OCI-M2 (cell line): Measurements from ENCODE around the gene SPDYE16.
"Not testable (repeated sequence)": the region's sequence is repeated elsewhere in the genome, so short reads cannot be mapped to it uniquely, and the experiment has no call there.

Experiments
- DNase-seq: peaks from one replicate; lab custom pipeline; 2025; ENCODE audit not compliant: unreplicated experiment; lab: John Stamatoyannopoulos, UW

SPDYE16 gene

DNA sequence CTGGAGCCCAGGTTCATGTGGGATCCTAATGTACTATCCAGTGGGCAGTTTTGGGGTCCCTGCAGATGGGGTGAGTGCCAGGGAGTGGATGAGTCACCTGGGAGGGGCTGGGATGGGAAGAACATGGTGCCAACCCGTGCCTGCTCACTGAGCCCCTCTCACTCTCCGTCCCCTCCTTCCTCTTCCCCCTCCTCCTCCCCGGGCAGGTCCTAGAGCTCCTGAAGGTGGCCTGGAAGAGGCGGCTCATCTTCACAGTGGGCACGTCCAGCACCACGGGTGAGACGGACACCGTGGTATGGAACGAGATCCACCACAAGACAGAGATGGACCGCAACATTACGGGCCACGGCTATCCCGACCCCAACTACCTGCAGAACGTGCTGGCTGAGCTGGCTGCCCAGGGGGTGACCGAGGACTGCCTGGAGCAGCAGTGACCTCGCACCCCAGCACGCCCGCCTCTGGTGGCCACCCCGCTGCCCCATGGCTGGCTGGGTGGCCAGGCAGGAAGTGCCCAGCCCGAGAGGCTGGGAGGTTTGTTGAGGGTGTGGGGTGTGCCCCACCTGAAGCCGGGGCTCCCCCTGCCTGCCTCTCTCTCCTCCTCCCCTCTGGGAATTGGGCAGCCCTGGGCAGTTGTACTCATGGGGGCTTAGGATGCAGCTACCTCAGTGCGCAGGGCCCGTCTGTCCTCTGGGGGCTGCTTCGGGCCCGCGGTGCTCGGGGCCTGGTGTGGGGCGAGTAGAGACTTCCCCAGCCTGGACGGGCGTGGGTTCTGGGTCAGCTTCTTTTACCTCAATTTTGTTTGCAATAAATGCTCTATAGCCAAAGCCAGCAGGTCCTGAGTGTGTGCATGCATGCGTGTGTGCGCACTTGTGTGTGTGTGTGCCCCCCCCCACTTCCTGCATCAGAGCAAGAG, 37.7 kb downstream of the SPDYE16 start:
- no peak for DNase-seq

DNA sequence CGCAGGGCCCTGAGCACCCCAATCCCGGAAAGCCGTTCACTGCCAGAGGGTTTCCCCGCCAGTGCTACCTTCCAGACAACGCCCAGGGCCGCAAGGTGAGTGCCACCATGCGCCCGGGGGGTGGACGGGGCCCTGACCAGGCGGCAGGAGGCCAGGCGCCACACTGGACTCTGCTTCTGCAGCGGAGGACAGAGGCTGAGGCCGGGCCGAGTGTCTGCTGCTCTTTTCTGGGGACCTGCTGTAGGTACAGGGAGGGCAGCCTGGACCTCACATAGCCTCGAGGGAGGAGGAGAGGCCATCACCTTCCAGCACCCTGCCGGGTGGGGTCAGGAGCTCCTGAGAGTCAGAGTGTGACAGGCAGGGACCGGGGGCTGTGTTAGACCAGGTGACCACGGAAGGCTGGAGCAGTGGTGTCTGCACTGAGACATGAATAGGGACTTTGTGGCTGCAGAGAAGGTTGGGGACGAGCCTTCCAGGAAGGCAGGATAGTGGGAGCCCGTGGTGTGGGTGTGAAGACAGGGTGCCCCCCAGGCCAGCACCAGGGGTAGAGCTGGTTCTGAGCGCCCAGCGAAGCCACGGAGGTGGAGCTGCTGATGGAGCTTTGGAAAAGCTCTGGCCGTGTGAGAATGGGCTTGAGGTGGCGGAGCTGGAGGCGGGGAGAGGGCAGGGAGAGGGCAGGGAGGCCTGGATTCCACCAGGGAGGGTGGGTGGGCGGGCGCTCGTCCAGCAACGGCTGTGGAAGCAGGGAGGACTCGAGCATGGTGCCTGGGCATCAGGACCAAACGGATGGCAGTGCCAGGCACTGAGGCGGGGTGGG, 38.5 kb downstream of the SPDYE16 start:
- not testable (repeated sequence) for DNase-seq

DNA sequence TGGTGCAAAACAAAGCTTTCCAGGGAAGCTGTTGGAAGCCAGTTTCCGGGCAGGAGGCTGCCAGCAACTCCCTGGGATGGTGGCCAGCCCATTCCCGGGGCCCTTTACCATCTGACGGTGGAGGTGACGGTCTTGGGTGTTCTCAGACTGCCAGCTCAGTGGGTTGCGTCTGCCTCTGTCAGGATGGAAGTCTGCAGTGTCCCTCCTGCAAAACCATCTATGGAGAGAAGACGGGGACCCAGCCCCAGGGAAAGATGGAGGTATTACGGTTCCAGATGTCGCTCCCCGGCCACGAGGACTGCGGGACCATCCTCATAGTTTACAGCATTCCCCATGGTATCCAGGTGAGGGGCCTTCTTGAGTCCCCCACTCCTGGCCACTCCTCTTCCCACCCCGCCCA, 39.9 kb downstream of the SPDYE16 start:
- not testable (repeated sequence) for DNase-seq

DNA sequence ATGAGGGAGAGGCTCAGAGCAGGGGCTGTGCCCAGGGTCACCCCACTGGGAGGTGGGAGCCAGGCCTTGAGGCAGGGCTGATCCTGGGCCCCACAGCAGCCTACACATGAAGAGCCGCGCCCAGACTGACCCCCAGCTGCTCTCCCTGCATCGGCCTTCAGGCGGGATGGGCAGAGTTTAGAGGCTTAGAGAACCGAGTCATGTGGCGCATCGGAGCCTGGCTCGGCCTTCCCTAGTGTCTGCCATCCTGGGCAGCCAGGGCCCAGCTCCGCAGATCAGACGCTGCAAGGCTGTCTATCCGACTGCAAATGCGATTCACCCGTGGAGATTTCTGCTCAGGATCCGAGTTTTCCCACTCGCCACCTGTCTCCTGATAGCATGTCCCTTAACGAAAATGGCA, 40.3 kb downstream of the SPDYE16 start:
- DNase-seq = not testable (repeated sequence)

DNA sequence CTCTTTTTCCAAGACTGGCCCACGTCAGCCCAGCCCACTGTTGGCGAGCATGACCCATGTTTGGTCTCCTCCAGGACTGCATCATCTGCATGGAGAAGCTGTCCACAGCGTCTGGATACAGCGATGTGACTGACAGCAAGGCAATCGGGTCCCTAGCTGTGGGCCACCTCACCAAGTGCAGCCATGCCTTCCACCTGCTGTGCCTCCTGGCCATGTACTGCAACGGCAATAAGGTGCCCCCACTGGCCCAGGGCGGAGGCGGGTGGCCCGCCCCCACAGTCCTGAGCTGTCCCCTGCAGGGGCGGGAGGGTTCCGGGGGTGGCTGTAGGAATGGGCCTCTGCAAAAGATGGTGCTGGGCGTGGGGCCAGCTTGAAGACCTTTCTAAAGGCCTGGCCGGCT, 40.9 kb downstream of the SPDYE16 start:
- not testable (repeated sequence) for DNase-seq

DNA sequence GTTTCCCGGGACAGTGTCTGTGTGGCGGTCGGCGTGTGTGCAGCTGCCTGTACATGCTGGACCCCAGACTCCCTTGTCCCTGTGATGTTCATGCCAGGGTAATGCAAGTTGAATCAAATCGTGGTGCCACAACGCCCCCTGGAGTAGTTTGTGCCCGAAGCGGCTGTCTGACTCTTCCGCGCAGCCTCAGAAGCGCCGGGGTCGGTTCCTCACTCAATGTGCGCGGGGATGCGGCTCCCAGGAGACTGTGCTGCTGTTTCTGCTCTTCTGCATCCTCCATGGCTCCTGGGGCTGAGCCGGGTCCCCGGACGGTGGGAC, 43.2 kb downstream of the SPDYE16 start:
- not testable (repeated sequence) for DNase-seq

DNA sequence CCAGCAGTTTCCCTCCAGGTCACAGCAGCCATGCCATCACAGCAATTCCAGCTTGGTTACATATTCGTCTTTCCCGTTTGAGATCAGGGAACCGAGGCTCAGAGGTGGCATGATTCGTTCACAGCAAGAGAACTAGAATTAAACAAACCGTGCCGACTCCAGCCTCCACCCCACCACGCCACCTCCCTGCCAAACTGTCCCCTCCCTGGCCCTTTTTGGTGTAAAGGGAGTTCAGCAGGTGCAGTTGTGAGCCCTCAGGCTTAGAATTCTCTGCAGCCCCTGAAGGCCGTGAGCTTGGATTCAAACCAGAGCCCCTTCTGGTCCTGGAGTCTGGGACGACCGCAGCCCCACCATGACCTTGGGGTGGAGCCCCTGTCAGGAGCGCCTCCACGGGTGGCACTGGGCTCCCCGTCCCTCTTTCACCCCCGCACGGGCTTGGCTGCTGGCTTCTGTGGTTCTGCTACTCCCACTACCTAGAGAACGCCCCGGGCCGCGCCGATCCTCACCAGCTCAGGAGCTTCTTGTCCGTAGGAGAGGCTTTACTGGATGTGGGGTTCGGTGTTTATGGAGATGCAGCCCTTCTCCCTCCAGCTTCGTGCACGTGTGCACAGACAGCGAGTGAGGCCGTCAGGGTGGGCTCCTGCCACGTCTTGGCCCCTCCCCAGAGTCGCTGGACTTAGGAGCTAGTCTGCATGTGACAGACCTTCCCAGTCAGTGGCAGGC, 43.7 kb downstream of the SPDYE16 start:
- not testable (repeated sequence) for DNase-seq

DNA sequence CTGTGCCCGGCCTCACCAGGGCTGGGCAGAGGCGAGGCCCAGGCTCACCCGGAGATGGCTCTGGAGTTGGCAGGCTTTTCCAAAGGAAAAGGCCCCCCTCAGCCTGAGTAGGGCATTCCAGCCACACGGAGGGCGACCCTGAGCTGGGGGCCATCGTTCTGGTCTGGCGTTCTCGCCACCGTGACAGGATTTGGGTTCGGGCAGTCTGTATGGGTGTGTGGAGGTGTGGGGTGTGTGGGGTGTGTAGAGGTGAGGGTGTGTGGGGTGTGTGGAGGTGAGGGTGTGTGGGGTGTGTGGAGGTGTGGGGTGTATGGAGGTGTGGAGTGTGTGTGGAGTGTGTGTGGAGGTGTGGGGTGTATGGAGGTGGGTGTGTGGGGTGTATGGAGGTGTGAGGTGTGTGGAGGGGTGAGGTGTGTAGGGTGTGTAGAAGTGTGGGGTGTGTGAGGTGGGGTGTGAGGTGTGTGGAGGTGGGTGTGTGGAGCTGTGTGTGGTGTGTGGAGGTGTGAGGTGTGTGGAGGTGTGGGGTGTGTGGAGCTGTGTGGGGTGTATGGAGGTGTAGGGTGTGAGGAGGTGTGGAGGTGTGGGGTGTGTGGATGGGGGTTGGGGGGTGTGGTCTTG, 44.4 kb downstream of the SPDYE16 start:
- not testable (repeated sequence) for DNase-seq

DNA sequence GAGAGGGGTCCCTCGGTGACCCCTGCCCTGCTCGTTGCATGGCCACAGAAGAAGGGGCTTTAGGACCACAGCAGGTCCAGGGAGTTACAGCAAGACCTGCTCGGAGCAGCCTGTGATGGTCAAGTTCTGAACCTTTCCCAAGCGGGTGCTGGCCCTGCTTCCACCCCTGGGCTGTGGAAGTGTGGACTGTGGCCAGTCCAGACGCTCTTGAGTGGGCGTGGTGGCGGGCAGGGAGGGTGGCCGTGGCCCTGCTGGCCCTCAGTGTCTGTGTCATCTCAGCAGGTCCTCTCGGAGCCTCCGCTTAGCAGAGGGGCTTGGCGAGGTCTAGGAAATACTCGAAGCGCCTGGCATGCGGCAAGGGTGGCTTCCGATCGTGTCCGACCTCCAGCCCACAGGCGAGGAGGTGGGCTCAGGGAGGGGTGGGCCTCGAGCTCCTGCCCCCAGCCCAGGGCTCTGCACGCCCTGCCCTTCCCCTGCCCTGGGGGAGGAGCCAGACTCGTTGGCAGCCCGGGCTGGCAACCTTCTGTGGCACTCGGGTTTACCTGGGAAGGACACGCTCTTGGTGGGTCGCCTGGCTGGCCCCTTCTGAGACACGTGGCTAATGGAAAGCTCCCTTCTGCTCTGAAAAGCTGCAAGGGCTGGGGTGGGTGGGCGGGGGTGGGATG, 45.0 kb downstream of the SPDYE16 start:
- DNase-seq = not testable (repeated sequence)

DNA sequence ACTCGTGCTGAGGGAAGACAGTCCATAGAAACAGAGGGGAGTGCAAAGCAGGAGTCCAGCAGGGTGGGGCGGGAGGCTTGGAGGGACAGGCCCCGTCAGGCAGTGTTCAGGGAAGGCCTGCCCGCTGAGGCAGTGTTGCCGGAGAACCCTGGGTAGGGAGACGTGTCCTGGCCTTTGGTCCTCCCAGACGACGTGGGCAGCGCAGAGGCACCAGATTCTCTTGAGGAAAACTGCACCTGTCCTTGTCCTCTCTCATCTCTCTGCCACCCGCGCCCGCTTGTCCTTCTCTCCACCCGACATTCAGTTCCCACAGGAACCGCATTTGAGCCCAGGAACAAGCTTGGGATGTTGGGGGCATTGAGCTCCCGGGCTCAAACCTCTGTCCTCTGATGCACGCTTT, 47.4 kb downstream of the SPDYE16 start:
- DNase-seq = not testable (repeated sequence)

DNA sequence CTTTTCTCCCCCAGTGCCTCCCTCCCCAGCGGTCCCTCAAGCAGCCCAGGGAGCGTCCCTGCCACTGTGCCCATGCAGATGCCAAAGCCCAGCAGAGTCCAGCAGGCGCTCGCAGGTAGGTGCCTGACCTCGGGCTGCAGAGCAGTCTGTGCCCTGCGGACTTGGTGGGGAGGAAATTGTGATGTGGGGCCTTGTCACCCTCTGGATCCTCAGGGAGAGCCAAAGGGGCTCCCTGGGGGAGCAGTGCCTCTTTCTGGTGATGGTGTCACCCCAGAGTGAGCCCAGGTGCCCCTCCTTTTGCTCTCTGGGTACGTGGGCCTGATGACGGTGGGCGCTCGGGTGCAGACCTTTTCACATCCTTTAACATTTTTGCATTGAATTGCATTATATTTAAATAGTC, 51.0 kb downstream of the SPDYE16 start:
- not testable (repeated sequence) for DNase-seq

DNA sequence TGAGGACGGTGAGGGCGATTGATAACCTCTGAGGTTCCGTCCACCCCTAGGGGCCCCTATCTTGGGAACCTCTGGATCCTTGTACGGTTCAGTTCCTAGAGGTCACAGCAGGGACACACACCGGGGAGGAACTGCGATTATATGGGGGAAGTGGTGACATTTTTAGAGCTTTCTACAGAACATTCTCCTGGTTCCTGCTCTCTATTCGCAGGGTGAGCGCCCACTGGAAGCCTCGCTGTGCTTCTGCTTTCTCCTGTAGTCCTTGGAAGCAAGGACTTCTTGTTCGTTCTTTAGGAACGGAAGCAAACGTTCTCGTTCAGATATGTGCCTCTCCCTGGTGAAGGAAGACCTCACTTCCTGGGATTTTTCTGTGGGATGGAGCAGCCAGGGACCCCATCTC, 55.1 kb downstream of the SPDYE16 start:
- not testable (repeated sequence) for DNase-seq

DNA sequence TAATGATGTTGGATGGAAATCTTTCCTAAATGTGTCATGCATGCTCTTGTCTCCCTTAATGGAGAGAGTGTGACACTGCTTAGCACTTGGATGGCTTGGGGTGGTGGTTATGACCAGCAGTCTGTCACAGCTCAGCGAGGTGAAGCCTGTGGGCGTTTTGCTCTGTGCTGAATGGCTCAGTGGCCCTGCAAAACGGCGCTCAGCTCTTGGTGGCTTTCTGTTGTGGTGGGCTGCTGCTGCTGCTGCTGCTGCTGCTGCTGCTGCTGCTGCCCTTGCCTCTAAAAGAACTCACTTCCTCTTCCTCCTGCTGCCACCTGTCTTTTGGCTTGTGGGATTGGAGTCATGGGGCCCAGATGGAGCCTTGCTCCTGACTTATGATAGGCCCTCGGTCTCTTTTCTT, 56.5 kb downstream of the SPDYE16 start:
- not testable (repeated sequence) for DNase-seq

DNA sequence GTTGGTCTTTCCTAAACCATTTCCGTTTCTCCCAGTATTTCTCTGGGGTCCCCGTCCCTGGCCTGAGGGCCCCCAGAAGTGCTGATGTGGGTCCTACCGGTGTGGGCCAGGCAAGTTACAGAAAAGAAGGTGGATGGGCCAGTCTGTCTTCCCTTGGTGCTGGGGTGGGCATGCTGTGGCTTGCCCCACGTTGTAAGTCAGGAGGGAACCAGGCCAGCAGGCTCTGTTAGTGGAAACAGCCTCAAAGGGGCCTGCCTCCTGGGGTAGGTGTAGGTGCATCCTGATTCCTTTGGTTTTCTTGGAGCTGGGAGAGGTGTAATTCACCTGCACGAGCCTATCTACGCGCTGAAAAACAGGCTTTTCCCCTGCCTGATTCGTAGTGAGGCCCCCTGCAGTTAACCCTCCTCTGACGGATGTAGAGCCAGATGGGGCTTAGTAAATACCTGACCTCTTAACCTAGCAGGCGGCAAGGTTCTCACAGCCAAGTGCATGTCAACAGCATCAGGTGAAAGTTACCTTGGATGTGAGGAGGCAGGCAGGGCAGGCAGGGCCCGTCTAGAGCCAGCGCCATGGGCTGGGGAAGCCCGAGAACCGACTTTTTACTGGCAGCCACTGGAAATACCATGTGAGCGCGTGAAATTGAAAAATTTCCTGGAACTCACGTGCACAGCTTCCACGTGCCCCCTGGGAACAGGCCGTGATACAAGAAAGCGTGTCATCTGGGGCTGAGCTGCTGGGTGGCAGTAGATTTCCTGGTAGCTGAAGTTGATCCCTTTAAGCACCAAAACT, 57.1 kb downstream of the SPDYE16 start:
- not testable (repeated sequence) for DNase-seq

DNA sequence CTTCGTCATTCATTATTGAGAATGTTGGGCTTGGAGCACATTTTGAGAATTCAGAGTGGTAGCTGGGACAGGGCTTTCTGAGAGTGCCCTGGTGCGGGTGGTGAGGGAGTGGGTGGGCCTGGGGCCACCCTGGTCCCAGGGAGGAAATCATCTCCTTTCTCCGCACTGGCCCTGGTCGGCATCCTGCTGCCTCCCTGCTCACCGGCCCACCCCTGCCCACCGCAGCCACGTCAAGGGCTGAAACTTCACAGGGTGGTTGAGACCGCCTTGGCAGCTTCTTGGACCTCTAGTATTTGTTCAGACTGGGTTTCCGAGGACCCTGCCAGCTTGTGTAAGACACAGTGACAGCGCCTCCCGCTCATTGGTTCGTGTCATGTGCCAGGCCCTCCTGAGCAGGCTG, 58.6 kb downstream of the SPDYE16 start:
- not testable (repeated sequence) for DNase-seq

DNA sequence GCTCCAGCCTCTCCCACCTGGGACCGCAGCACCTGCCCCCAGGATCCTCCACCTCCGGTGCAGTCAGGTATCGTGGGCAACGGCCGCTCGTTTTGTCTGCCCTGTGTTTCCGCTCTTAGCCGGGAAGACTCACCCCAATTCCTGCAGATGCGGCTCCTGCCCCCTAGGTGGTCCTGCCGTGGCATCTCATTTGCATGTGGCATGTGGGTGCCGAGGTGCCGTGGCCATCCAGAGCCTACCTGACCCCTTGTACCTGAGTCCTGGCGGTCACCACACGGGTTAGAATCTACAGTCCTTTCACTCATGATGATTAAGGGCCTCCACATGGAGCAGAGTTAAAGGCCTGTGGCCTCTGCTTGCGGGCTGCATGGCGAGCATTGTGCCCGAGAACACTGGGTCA, 60.0 kb downstream of the SPDYE16 start:
- DNase-seq = not testable (repeated sequence)

DNA sequence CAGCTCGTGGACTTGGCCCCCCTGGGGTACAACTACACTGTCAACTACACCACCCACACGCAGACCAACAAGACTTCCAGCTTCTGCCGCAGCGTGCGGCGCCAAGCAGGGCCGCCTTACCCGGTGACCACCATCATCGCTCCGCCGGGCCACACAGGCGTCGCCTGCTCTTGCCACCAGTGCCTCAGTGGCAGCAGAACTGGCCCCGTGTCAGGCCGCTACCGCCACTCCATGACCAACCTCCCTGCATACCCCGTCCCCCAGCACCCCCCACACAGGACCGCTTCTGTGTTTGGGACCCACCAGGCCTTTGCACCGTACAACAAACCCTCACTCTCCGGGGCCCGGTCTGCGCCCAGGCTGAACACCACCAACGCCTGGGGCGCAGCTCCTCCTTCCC, 60.4 kb downstream of the SPDYE16 start:
- DNase-seq = not testable (repeated sequence)
